Ovary (tissue), 9 donors: ENCODE data around the gene KCTD13. TPM values are rescaled to one million over a fixed set of nuclear protein-coding genes. Genes with fewer than 3 reads are reported as not detected.
"Not testable (repeated sequence)": the region's sequence is repeated elsewhere in the genome, so short reads cannot be mapped to it uniquely, and the experiment has no call there.

Experiments
- DNase-seq, 5 donors: peaks; one replicate each; pipeline ENCODE4 v3.0.0-alpha.2; 2019 to 2020
- H3K27ac ChIP-seq, 2 donors: fragments of 200-600 bp; one replicate each; pipeline versions ENCODE4 v1.5.1 to v1.8.0; 2019 to 2022
- H3K27me3 ChIP-seq: fragments of 200-600 bp; one replicate; pipeline ENCODE4 v1.8.0; 2022
- H3K36me3 ChIP-seq: fragments of 200-600 bp; sonication (generic); one replicate; pipeline ENCODE4 v1.5.1; 2019
- H3K4me1 ChIP-seq: one replicate; pipeline ENCODE4 v1.8.1; 2013; ENCODE audit warnings: mild to moderate bottlenecking, moderate library complexity; ENCODE audit not compliant: insufficient read depth
- H3K4me3 ChIP-seq: fragments of 200-600 bp; sonication (generic); one replicate; pipeline ENCODE4 v1.5.1; 2017
- H3K9me3 ChIP-seq, 2 donors: fragments of 200-600 bp in 1 of 2; sonication (generic) in 1 of 2; one replicate each; pipeline versions ENCODE4 v1.5.1 to v1.8.1; 2013 to 2019; ENCODE audit warnings: mild to moderate bottlenecking in 1 of 2, moderate library complexity in 1 of 2
- EP300 ChIP-seq: sonication (generic); formaldehyde crosslinking; IDR thresholded peaks from one replicate; pipeline ENCODE4 v1.6.1; 2017; ENCODE audit warnings: antibody characterized with exemption
- POLR2A ChIP-seq: fragments of 450-650 bp; IDR thresholded peaks from one replicate; pipeline ENCODE4 v1.6.1; 2017; ENCODE audit warnings: antibody characterized with exemption, mild to moderate bottlenecking, moderate library complexity
- WGBS, 3 donors: extraction: QIAGEN DNeasy Blood & Tissue Kit in 1 of 3; methylation state at CpG; one replicate each; pipeline versions ENCODE4 v1.1.5 to v1.1.7; 2013 to 2017; 5-methylcytosine and 5-hydroxymethylcytosine counted together
- intact Hi-C, 4 donors: fragments of 100-400 bp; cut with DNase I; formaldehyde crosslinking; loops; one replicate each; pipeline versions ENCODE4 v1.11.0 to v1.15.1; 2022 to 2023
- polyA plus RNA-seq, 2 donors: library from polyadenylated mRNA; stranded (reverse); fragments of 200-250 nt in 1 of 2; fragments of 350-450 nt in 1 of 2; fragmentation: Illumina TruSeq in 1 of 2; extraction: RNeasy Lipid Tissue Mini Kit (QIAGEN cat#74804) in 1 of 2; gene quantifications; one replicate each; pipeline ENCODE4 v1.2.3, GENCODE V29; 2013 to 2014
- total RNA-seq, 7 donors: library from RNA; depleted of rRNA in 2 of 7; stranded (reverse); fragments of >200 nt in 2 of 7; fragmentation: NEBNext Ultra II Directional in 3 of 7; extraction: Animal tissue kit (Norgen Biotek cat#: 25700) in 3 of 7; gene quantifications; one replicate each; pipeline versions ENCODE4 v1.1.0 to v1.2.4, GENCODE V29; 2016 to 2023
- TF ChIP-seq, protein P1 (sequence below), 3 donors: fragments of 450-650 bp in 2 of 3; fragments of 200-600 bp in 1 of 3; IDR thresholded peaks; one replicate each; pipeline versions ENCODE4 v1.5.1 to v1.8.0; 2016 to 2022; ENCODE audit warnings: antibody characterized with exemption in 3 of 3, mild to moderate bottlenecking in 1 of 3
- donor health status: DM: no; HTN: no; CAD: no; lungs with moderate emphysema.
- donor health status: DM: no; HTN: no; CAD: no.
- donor health status: Bipolar disorder and iron deficiency.
- donor health status: DM: yes; HTN: yes; CAD: no.
- donor health status: DM: no; HTN: no; CAD: no.
- donor health status: DM: yes; HTN: yes; CAD: no.

The KCTD13 gene
- total and polyA plus RNA-seq, 9 donors, result 7.0 to 36.8 (median 23.3) TPM

DNA sequence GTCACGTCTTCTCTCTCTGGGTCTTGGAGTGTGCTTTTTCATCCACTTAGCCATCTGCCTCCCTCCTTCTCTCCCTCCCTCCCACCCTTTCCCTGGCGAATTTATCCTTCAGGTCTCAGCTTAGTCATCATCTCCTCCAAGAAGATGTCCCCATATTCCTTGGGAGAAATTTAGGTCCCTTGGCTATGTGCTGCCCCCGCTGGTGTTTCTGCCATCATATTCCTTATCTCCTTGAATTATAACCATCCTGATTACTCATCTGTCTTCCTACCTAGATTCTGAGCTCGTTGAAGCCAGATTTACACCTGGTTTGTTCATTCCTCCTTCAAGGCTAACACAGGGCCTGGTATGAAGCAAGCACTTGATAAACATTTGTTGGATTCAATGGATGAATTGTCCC is 31.7 kb downstream of the KCTD13 start:
- no peaks in the 10 kb centered on the region for H3K27me3 ChIP-seq
- H3K27ac ChIP-seq, result no peak overlapping the region
- 65 to 68% (median 65%) methylated on average over 4 of the region's 4 CpGs for whole genome bisulfite sequencing, 3 donors
- no peak overlapping the region for H3K4me3 ChIP-seq
- H3K9me3 ChIP-seq, result no peaks in the 10 kb centered on the region
- no peak for DNase-seq
- H3K4me1 ChIP-seq, result no peaks in the 10 kb centered on the region
- no peak for TF ChIP-seq POLR2A
- TF ChIP-seq EP300, result no peak
- TF ChIP-seq, protein P1, sequence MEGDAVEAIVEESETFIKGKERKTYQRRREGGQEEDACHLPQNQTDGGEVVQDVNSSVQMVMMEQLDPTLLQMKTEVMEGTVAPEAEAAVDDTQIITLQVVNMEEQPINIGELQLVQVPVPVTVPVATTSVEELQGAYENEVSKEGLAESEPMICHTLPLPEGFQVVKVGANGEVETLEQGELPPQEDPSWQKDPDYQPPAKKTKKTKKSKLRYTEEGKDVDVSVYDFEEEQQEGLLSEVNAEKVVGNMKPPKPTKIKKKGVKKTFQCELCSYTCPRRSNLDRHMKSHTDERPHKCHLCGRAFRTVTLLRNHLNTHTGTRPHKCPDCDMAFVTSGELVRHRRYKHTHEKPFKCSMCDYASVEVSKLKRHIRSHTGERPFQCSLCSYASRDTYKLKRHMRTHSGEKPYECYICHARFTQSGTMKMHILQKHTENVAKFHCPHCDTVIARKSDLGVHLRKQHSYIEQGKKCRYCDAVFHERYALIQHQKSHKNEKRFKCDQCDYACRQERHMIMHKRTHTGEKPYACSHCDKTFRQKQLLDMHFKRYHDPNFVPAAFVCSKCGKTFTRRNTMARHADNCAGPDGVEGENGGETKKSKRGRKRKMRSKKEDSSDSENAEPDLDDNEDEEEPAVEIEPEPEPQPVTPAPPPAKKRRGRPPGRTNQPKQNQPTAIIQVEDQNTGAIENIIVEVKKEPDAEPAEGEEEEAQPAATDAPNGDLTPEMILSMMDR (IDR thresholded peaks at IDR 0.05), result no peak
- intact Hi-C loops, result no loop called here
- H3K36me3 ChIP-seq, result no peaks in the 10 kb centered on the region

DNA sequence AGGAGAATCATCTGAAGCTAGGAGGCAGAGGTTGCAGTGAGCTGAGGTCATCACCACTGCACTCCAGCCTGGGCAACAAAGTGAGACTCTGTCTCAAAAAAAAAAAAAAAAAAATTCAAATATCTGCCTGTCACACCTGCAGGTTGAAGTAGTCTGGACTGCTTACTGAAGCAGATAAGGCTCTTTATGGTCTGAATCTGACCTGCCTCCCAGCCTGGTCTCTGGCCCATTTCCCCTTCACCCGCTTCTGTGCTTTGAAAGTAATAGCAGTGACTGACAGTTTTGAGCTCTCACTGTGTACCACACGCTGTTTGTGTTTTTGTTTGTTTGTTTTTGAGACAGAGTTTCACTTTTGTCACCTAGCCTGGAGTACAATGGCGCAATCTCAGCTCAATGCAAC is 32.5 kb downstream of the KCTD13 start:
- Histone ChIP-seq H3K27me3 (no peaks in the 10 kb centered on the region), H3K36me3 (no peaks in the 10 kb centered on the region), H3K9me3 (no peaks in the 10 kb centered on the region), H3K4me1 (no peaks in the 10 kb centered on the region), H3K27ac (no peak overlapping the region), H3K4me3 (no peak overlapping the region)
- TF ChIP-seq, protein P1 (IDR thresholded peaks at IDR 0.05), result no peak
- no peak for TF ChIP-seq EP300
- TF ChIP-seq POLR2A, result no peak
- intact Hi-C loops, result no loop called here
- 93 to 96% (median 93%) methylated on average over 3 of the region's 3 CpGs for WGBS, 3 donors
- no peak for DNase-seq

DNA sequence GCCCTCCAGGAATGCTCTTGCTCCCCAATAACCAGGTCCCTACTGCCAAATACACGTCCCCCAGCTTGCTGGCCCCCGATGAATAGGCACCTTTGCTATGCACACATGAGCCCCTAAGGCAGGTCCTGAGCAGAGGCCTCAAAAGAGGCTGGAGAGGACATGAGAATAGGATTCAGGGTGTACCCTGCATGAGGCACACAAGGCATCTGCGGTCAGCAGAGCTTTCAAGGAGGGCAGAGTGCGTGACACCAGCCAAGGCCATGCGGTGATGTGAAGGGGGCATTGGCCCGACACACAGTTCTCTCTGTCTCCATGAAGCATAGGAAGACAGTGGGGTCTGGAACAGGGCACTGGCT is 33.6 kb downstream of the KCTD13 start:
- no peaks in the 10 kb centered on the region for H3K4me1 ChIP-seq
- no peak overlapping the region for H3K27ac ChIP-seq
- H3K36me3 ChIP-seq, result no peaks in the 10 kb centered on the region
- 92 to 95% (median 92%) methylated on average over 6 of the region's 6 CpGs for WGBS, 3 donors
- no peaks in the 10 kb centered on the region for H3K9me3 ChIP-seq
- intact Hi-C loops, result no loop called here
- no peak for DNase-seq
- no peaks in the 10 kb centered on the region for H3K27me3 ChIP-seq
- TF ChIP-seq, protein P1 (IDR thresholded peaks at IDR 0.05), result no peak
- TF ChIP-seq EP300 (no peak), POLR2A (no peak)
- H3K4me3 ChIP-seq, result no peak overlapping the region

DNA sequence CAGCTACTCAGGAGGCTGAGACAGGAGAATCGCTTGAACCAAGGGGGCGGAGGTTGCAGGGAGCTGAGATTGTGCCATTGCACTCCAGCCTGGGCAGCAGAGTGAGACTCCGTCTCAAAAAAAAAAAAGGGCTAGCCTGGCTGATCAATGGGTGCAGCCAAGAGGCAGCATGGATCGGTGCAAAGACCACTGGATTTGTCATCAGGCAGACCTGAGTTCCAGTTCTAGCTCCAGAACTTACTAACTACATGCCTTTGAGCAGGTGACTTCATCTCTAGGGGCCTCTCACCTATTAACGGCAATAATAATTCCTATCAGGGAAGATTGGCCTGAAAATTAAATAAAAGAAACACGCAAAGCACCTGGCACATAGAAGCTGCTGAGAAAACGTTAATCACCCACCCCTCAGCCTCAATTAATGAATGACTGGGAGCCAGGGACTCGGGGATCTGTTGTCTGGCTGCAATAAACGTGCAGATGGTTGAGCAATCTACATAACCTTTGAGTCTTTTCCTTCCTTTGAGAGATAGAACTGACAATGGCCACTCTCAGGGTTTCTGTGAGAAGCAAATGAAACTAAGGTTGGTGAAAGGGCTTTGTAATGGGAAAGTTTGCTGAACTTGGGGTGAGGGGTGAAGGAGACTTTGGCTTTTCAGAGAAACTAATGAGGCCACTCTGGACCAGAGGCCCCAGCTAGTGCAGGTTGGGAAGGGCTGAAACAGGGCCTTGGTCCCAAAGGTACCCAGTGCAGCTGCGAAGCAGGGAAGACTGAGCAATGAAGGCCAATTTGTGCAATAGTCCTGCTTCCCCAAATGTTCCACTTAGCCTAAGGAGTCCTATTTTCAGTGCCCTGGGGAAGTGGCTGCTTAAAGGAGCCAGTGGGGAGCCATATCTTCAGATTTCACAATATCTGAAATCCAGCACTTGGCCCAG is 34.2 kb downstream of the KCTD13 start:
- intact Hi-C loops, result no loop called here
- WGBS, 3 donors, result 69 to 79% (median 77%) methylated on average over 10 of the region's 10 CpGs
- no peaks in the 10 kb centered on the region for H3K27me3 ChIP-seq

DNA sequence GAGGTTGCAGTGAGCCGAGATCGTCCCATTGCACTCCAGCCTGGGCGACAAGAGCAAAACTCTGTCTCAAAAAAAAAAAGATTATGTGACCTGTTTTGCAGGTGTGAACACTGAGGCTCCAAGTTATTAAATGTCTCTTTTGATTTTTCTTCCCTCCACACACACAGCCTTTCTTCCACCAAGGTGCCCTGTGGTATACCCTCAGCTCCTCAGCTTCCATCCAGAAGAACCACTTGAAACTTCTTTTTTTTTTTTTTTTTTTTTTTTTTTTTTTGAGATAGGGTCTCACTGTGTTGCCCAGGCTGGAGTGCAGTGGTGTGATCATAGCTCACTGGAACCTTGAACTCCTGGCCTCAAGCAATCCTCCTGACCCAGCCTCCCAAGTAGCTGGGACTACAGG is 36.7 kb downstream of the KCTD13 start:
- not testable (repeated sequence) for H3K4me3 ChIP-seq, DNase-seq
- whole genome bisulfite sequencing, 3 donors, result 89 to 99% (median 98%) methylated on average over 3 of the region's 3 CpGs

More for the DNA sequence above, 34.2 kb downstream of the KCTD13 start:
- Histone ChIP-seq H3K36me3 (no peaks in the 10 kb centered on the region), H3K9me3 (no peaks in the 10 kb centered on the region), H3K27ac (no peak overlapping the region), H3K4me1 (no peaks in the 10 kb centered on the region), H3K4me3 (no peak overlapping the region)
- DNase-seq, result no peak
- TF ChIP-seq EP300 (no peak), POLR2A (no peak)
- TF ChIP-seq, protein P1 (IDR thresholded peaks at IDR 0.05), result no peak

More for the DNA sequence above, 36.7 kb downstream of the KCTD13 start:
- not testable (repeated sequence) for H3K4me1 ChIP-seq, H3K27me3 ChIP-seq, H3K9me3 ChIP-seq, H3K36me3 ChIP-seq, H3K27ac ChIP-seq
- intact Hi-C loops, result loop anchor here in 1 of 4 donors (10.0 kb wide), 1 partner anchor 125 kb away; the partner anchor contains the start of gene DOC2A
